K562 (cell line): Measurements from ENCODE around the gene AARSD1. TPM values are rescaled to one million over a fixed set of nuclear protein-coding genes. Genes with fewer than 3 reads are reported as not detected.

Experiments
- EGR1 ChIP-seq: fragments of 450-650 bp; conservative IDR thresholded peaks from 2 replicates; pipeline ENCODE4 v1.6.1; 2017; ENCODE audit warnings: mild to moderate bottlenecking
- HMGN3 ChIP-seq: IDR thresholded peaks from 2 replicates; pipeline ENCODE4 v1.6.1; 2011; ENCODE audit warnings: borderline replicate concordance, low read depth, mild to moderate bottlenecking, mixed read lengths, low read length; ENCODE audit not compliant: insufficient read length; ENCODE audit errors: extremely low read depth
- HMGXB4 ChIP-seq: sonication (generic); formaldehyde crosslinking; IDR thresholded peaks from 2 replicates; pipeline ENCODE4 v1.8.1; 2023; ENCODE audit warnings: mild to moderate bottlenecking, missing genetic modification reagents
- KLF16 ChIP-seq: IDR thresholded peaks from 2 replicates; pipeline ENCODE4 v1.6.1; 2016; ENCODE audit warnings: antibody characterized with exemption
- MBD2 ChIP-seq: sonication (generic); IDR thresholded peaks from 2 replicates; pipeline ENCODE4 v1.6.1; 2016; ENCODE audit warnings: low read depth, borderline replicate concordance
- MTA2 ChIP-seq: fragments of 450-650 bp; IDR thresholded peaks from 2 replicates; pipeline ENCODE4 v1.6.1; 2016; ENCODE audit warnings: low read depth
- MXI1 ChIP-seq: IDR thresholded peaks from 2 replicates; pipeline ENCODE4 v1.6.1; 2011; ENCODE audit warnings: low read depth, mild to moderate bottlenecking, improper control_type of control experiment, low read length
- NR2C2 ChIP-seq, 2 experiments: fragments of 200-800 bp in 1 of 2; sonication (Bioruptor generic) in 1 of 2; sonication (generic) in 1 of 2; formaldehyde crosslinking in 1 of 2; IDR thresholded peaks; 2 replicates each; pipeline versions ENCODE4 v1.6.1 to v1.8.0; 2016 to 2022; ENCODE audit warnings: mild to moderate bottlenecking in 1 of 2, missing compliant biosample characterization in 1 of 2, missing genetic modification characterization in 1 of 2, missing genetic modification reagents in 1 of 2
- PHF8 ChIP-seq: fragments of 200-600 bp; sonication (generic); IDR thresholded peaks from 2 replicates; pipeline ENCODE4 v1.6.1; 2012; ENCODE audit warnings: mixed run types, mild to moderate bottlenecking, inconsistent platforms, low read length, moderate library complexity, borderline replicate concordance
- PKNOX1 ChIP-seq: fragments of 450-650 bp; IDR thresholded peaks from 2 replicates; pipeline ENCODE4 v1.6.1; 2016
- POLR2H ChIP-seq: IDR thresholded peaks from 2 replicates; pipeline ENCODE4 v1.6.1; 2016; ENCODE audit warnings: missing genetic modification characterization, low read depth, mild to moderate bottlenecking, control low read depth, missing compliant biosample characterization, moderate library complexity
- ZBTB7A ChIP-seq: IDR thresholded peaks from 2 replicates; pipeline ENCODE4 v1.6.1; 2011; ENCODE audit warnings: low read depth, mild to moderate bottlenecking, low read length, moderate library complexity, borderline replicate concordance; ENCODE audit not compliant: control insufficient read depth
- polyA plus RNA-seq, 8 experiments: library from polyadenylated mRNA; depleted of rRNA in 4 of 8; stranded (reverse) in 5 of 8; unstranded in 3 of 8; fragments of >200 nt; fragmentation: Nextera tagmentation in 2 of 8; fragmentation: Illumina TruSeq in 1 of 8; extraction: Ambion mirVana in 2 of 8; extraction: Trizol in 1 of 8; gene quantifications; 2 replicates each; pipeline versions ENCODE4 v1.2.1 to v1.2.3, GENCODE V29; 2011 to 2014; ENCODE audit warnings: inconsistent platforms in 1 of 8, missing spikeins in 1 of 8
- total RNA-seq, 7 experiments: library from RNA; depleted of rRNA in 6 of 7; stranded (reverse); fragments of >200 nt in 6 of 7; fragmentation: Illumina TruSeq in 2 of 7; extraction: Trizol in 2 of 7; gene quantifications; 2 replicates each; pipeline versions ENCODE4 v1.2.1 to v1.2.3, GENCODE V29; 2011 to 2021; ENCODE audit warnings: low replicate concordance in 1 of 7
- TF ChIP-seq, protein P1 (sequence below): sonication (generic); formaldehyde crosslinking; IDR thresholded peaks from 2 replicates; pipeline ENCODE4 v1.8.1; 2023; ENCODE audit warnings: mild to moderate bottlenecking, missing genetic modification reagents
- TF ChIP-seq, protein P2 (sequence below), 2 experiments: fragments of 450-650 bp; conservative IDR thresholded peaks; 2 replicates each; pipeline ENCODE4 v1.6.1; 2017; ENCODE audit warnings: mild to moderate bottlenecking in 2 of 2, moderate library complexity in 2 of 2
- TF ChIP-seq, protein P3 (sequence below): fragments of 450-650 bp; IDR thresholded peaks from 2 replicates; pipeline ENCODE4 v1.6.1; 2016; ENCODE audit warnings: antibody characterized with exemption

AARSD1 gene
- total and polyA plus RNA-seq, 9 of the 15 experiments (the other 6 are each of a cell fraction or from before 2014, with no cell fraction given) = 51.7 to 98.5 (median 68.6) TPM

GRCh38 chr17:42997984-42998938 is 34.0 kb upstream of the AARSD1 start, which contains the start of gene RPL27 (continued):
- TF ChIP-seq, protein P1, sequence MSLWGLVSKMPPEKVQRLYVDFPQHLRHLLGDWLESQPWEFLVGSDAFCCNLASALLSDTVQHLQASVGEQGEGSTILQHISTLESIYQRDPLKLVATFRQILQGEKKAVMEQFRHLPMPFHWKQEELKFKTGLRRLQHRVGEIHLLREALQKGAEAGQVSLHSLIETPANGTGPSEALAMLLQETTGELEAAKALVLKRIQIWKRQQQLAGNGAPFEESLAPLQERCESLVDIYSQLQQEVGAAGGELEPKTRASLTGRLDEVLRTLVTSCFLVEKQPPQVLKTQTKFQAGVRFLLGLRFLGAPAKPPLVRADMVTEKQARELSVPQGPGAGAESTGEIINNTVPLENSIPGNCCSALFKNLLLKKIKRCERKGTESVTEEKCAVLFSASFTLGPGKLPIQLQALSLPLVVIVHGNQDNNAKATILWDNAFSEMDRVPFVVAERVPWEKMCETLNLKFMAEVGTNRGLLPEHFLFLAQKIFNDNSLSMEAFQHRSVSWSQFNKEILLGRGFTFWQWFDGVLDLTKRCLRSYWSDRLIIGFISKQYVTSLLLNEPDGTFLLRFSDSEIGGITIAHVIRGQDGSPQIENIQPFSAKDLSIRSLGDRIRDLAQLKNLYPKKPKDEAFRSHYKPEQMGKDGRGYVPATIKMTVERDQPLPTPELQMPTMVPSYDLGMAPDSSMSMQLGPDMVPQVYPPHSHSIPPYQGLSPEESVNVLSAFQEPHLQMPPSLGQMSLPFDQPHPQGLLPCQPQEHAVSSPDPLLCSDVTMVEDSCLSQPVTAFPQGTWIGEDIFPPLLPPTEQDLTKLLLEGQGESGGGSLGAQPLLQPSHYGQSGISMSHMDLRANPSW (CRISPR knock-in tag) = peak; percentile 59; the same call in 1 of the 2 replicates
- TF ChIP-seq HMGXB4 (peak; percentile 90), PHF8 (peak; percentile 86), NR2C2 (CRISPR knock-in tag; IDR thresholded peaks at IDR 0.05) (peak; percentile 98), NR2C2 (tag; IDR thresholded peaks at IDR 0.05) (peak; percentile 100), EGR1 (no peak), MBD2 (peak; percentile 88), KLF16 (peak; percentile 18; the same call in 1 of the 2 replicates), ZBTB7A (peak; percentile 30; the same call in 1 of the 2 replicates), PKNOX1 (peak; percentile 63), MXI1 (peak; percentile 92), HMGN3 (peak; percentile 55), MTA2 (peak; percentile 74), POLR2H (tag) (peak; percentile 94)
- TF ChIP-seq, protein P2, sequence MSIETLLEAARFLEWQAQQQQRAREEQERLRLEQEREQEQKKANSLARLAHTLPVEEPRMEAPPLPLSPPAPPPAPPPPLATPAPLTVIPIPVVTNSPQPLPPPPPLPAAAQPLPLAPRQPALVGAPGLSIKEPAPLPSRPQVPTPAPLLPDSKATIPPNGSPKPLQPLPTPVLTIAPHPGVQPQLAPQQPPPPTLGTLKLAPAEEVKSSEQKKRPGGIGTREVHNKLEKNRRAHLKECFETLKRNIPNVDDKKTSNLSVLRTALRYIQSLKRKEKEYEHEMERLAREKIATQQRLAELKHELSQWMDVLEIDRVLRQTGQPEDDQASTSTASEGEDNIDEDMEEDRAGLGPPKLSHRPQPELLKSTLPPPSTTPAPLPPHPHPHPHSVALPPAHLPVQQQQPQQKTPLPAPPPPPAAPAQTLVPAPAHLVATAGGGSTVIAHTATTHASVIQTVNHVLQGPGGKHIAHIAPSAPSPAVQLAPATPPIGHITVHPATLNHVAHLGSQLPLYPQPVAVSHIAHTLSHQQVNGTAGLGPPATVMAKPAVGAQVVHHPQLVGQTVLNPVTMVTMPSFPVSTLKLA (conservative IDR thresholded peaks at IDR 0.05) = peak; percentile 96 to 99
- TF ChIP-seq, protein P3, sequence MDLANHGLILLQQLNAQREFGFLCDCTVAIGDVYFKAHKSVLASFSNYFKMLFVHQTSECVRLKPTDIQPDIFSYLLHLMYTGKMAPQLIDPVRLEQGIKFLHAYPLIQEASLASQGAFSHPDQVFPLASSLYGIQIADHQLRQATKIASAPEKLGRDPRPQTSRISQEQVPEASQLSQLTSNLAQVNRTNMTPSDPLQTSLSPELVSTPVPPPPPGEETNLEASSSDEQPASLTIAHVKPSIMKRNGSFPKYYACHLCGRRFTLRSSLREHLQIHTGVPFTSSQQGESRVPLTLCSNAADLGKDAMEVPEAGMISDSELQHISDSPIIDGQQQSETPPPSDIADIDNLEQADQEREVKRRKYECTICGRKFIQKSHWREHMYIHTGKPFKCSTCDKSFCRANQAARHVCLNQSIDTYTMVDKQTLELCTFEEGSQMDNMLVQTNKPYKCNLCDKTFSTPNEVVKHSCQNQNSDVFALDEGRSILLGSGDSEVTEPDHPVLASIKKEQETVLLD = peak; percentile 68; the same call in 1 of the 2 replicates
